GM20000 (cell line): ENCODE measurements around the gene ESYT1.

Experiments used
- DNase-seq: peaks from one replicate; pipeline ENCODE4 v3.0.0; 2012; ENCODE audit warnings: low spot score
- TF ChIP-seq, protein P1 (sequence below): IDR thresholded peaks from 2 replicates; pipeline ENCODE4 v1.5.1; 2012; ENCODE audit warnings: mild to moderate bottlenecking, control low read depth; ENCODE audit errors: extremely low read depth, missing control alignments

The ESYT1 gene

DNA sequence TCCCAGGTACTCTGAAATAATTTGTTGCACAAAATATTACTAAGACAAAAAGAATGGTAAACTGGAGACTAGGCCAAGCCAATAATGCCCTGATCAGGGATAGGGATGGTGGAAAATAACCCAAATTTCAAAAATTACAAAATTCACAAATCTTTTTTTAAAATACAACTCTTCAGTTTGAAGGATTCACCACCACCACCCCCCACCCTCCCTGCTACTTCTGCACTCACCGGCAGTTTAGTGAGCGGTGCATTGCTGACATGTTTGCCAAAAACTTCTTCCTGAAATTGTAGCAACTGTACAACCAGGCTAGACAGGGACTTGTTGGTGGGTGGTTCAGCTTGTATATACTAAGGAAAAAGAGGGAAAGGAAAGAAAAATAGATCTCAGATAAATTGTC is 58.9 kb downstream of the ESYT1 start:
- TF ChIP-seq, protein P1, sequence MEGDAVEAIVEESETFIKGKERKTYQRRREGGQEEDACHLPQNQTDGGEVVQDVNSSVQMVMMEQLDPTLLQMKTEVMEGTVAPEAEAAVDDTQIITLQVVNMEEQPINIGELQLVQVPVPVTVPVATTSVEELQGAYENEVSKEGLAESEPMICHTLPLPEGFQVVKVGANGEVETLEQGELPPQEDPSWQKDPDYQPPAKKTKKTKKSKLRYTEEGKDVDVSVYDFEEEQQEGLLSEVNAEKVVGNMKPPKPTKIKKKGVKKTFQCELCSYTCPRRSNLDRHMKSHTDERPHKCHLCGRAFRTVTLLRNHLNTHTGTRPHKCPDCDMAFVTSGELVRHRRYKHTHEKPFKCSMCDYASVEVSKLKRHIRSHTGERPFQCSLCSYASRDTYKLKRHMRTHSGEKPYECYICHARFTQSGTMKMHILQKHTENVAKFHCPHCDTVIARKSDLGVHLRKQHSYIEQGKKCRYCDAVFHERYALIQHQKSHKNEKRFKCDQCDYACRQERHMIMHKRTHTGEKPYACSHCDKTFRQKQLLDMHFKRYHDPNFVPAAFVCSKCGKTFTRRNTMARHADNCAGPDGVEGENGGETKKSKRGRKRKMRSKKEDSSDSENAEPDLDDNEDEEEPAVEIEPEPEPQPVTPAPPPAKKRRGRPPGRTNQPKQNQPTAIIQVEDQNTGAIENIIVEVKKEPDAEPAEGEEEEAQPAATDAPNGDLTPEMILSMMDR: no peak
- no peak for DNase-seq

DNA sequence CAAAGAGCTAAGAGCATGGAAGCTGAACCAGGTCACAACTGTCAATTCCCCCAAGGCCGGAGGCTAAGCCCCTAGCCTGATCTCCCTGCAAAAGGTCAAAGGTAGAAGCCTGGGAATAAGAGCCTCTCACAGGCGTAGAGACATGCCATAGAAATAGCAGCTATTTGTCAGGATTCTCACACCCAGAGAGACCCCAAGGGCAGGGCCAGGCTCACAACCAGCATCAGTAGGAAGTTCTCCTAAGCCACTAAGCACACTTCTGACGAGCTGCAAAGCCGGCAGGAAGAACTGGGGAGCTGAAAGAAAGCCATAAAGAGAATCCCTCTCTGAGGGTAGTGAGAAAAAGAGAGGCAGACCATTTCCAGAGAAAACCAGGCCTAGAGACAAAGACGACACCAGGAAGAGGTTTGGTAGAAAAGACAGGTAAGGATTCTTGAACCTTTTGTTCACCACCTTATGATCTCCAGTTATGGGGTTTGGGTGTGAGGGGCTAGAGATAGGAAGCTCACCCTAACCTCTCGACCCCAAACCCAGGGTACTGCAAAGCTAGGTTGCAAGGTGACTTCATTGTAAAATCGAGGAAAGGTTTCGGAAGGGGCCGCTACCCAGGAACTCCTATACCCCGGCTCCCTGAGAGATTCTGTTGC is 60.2 kb downstream of the ESYT1 start:
- TF ChIP-seq, protein P1: no peak
- no peak for DNase-seq

DNA sequence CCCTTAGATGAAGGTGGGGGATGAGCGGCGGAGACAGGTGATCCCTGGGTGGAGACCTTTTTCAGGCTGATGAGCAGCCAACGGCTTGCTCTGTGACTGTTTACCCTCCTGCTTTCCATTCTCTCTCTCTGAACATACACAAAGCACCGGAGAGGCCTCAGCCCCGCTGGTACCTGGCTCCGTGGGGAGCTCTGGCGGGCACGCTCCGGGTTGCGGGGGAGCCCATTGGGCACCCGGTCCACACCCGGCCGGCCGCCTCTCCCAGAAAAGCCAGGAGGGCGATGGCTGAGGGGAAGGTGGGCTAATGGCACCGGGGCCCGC is 60.7 kb downstream of the ESYT1 start:
- TF ChIP-seq, protein P1: no peak
- DNase-seq: peak; percentile 28

DNA sequence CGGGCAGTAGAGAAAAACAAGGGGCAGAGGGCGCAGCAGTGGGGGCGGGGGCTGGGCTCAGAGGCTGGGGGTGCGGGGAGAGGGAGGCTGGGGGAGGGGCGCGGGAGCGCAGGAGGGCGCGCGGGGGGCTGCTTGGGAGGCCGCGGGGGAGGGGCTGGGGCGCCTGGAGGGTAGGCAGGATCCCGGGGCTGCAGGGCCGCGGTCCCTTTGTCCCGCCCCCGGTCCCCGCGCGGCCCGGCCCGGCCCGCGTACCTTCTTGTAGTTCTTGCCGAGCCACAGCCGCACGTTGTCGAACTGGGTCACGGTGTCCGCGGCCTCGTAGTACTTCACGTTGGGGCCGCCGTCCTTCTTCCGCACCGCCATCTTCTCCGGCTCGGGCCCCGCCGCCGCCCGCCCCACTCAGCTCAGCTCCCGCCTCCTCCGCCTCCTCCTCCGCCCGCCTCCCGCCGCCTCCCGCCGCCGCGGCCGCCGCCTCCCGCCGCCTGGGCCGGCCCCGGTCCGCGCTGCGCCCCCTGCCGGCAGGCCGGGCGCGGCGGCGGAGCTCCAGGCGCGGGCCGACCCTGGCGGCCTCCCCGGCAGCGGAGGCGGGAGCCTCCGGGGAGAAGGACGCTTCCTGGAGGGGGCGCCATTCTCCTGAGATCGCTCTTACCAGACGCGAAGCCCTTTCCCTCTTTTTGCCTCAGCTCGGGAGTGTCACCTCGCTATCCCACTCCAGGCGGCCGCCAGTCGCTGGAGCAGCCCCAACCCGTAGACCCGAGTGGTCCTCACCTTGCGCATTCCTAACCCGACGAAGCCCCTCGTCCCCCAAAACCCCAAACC is 61.2 kb downstream of the ESYT1 start, which contains the start of gene SMARCC2:
SMARCC2 (minus strand) TSS at position 385 of the 819 bp plus-strand sequence; CDS start at position 363, 22 bp downstream.
- DNase-seq: peak; percentile 96
- TF ChIP-seq, protein P1: peak; percentile 73

DNA sequence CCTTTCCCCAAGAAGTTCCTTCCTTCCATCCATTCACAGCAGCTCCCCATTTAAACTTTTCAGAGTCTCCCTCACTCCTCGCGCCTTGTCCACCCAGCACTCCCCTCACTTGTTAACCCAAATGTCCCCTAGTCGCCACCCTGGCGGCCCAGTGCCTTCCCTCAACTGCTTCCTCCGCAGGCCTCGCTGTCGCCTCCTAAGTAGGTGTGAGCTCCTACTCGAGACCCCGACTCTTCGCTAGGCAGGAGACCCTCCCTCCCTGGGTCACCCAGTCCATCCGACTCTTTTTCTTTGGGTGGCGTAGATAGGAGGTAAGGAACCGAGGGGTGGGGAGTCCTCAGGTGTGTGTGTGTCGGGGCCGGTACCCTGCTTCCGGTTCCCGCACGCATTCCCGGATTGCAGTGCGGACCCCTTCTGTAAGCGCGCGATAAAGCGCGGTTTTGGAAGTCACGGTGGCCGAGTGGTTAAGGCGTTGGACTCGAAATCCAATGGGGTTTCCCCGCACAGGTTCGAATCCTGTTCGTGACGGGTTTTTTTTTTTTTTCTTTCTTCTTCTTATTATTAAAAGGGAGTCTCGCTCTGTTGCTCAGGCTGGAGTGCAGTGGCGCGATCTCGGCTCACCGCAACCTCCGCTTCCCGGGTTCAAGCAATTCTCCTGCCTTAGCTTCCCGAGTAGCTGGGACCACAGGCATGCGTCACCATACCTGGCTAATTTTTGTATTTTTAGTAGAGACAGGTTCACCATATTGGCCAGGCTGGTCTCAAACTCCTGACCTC is 62.0 kb downstream of the ESYT1 start:
- TF ChIP-seq, protein P1: no peak
- peak; percentile 77 for DNase-seq

DNA sequence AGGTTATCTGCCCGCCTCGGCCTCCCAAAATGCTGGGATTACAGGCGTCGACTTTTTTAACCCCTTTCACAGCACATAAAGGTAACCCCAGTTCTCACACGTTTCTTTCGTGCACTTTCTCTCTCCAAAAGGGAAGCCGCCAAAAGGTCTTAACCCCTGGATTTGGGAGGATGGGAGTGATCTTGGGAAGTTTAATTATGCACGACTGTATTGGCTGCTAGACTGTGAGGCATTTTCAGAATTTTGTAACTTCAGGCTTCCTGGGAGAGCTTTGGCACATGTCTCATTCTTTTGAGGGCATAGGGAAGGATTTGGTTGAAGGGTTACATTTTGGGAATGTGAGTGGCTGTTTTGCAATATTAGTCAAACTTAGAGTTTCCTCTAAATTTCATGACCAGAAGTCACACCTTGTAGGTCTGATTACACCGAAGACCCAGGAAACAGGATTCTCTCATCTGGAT is 62.7 kb downstream of the ESYT1 start:
- TF ChIP-seq, protein P1: no peak
- DNase-seq: no peak
